H1 (cell line): Measurements from ENCODE around the gene ZYG11B. TPM values are rescaled to one million over a fixed set of nuclear protein-coding genes. Genes with fewer than 3 reads are reported as not detected.

Source experiments
- CTCF ChIA-PET: fragments of 300-600 bp; sonication (Branson Sonifier 250); formaldehyde crosslinking; loops from one replicate; lab custom pipeline; 2021; ENCODE audit not compliant: partially characterized antibody; lab: Charles Lee
- POLR2A ChIA-PET: fragments of 300-600 bp; sonication (Branson Sonifier 250); formaldehyde crosslinking; loops from one replicate; lab custom pipeline; 2021; ENCODE audit warnings: inconsistent platforms; ENCODE audit not compliant: partially characterized antibody; lab: Charles Lee
- DNase-seq, 2 experiments: peaks; one replicate each; pipeline versions ENCODE4 v3.0.0 to v3.0.0-alpha.2; 2010 to 2022; ENCODE audit warnings: low spot score in 2 of 2, low read depth in 1 of 2, mixed read lengths in 1 of 2
- FAIRE-seq: peaks from 2 replicates; lab custom pipeline; 2011; peaks lifted over from hg19 to GRCh38; lab: Jason Lieb, UNC
- H2AFZ ChIP-seq: 2 replicates; pipeline ENCODE4 v1.8.1; 2012; ENCODE audit warnings: low read length, inconsistent platforms
- H2AK5ac ChIP-seq: 2 replicates; pipeline ENCODE4 v1.6.1; 2013; ENCODE audit warnings: low read depth, low read length
- H2BK120ac ChIP-seq: replicated peaks from 2 replicates; pipeline ENCODE3; 2013; ENCODE audit warnings: low read depth, low read length, inconsistent platforms
- H2BK12ac ChIP-seq: 2 replicates; pipeline ENCODE4 v1.6.1; 2013; ENCODE audit warnings: low read depth, low read length
- H2BK15ac ChIP-seq: 2 replicates; pipeline ENCODE4 v1.6.1; 2013; ENCODE audit warnings: low read length
- H2BK20ac ChIP-seq: 2 replicates; pipeline ENCODE4 v1.6.1; 2013; ENCODE audit warnings: low read length
- H2BK5ac ChIP-seq: 2 replicates; pipeline ENCODE4 v1.6.1; 2013; ENCODE audit warnings: low read depth, low read length
- H3K14ac ChIP-seq: 2 replicates; pipeline ENCODE4 v1.6.1; 2013; ENCODE audit warnings: inconsistent platforms; ENCODE audit not compliant: insufficient read length
- H3K18ac ChIP-seq: 2 replicates; pipeline ENCODE4 v1.6.1; 2013; ENCODE audit warnings: low read length; ENCODE audit errors: extremely low read depth
- H3K23ac ChIP-seq: 2 replicates; pipeline ENCODE4 v1.6.1; 2013; ENCODE audit warnings: inconsistent platforms; ENCODE audit not compliant: insufficient read length
- H3K23me2 ChIP-seq: 2 replicates; pipeline ENCODE4 v1.6.1; 2013; ENCODE audit warnings: low read depth, low read length
- H3K27ac ChIP-seq: 2 replicates; pipeline ENCODE4 v1.6.1; 2011; ENCODE audit warnings: low read depth, low read length, inconsistent platforms
- H3K27me3 ChIP-seq, 4 experiments: replicated peaks in 1 of 4; 1 replicate in 1 of 4; 2 replicates in 3 of 4; pipeline versions ENCODE4 v1.6.1 to v1.8.1; 2011 to 2013; ENCODE audit warnings: low read length in 3 of 4, mild to moderate bottlenecking in 3 of 4, inconsistent platforms in 2 of 4, mixed read lengths in 2 of 4, moderate library complexity in 1 of 4; ENCODE audit not compliant: control insufficient read depth in 3 of 4, insufficient read depth in 3 of 4; ENCODE audit errors: extremely low read depth in 1 of 4
- H3K36me3 ChIP-seq, 4 experiments: 2 replicates each; pipeline versions ENCODE4 v1.6.1 to v1.8.1; 2011 to 2013; ENCODE audit warnings: mild to moderate bottlenecking in 4 of 4, low read length in 3 of 4, moderate library complexity in 2 of 4, control low read depth in 1 of 4, inconsistent platforms in 1 of 4; ENCODE audit not compliant: insufficient read depth in 4 of 4, control insufficient read depth in 2 of 4
- H3K4ac ChIP-seq: replicated peaks from 2 replicates; pipeline ENCODE3; 2013; ENCODE audit warnings: low read length, low read depth, mixed read lengths, inconsistent platforms; ENCODE audit not compliant: insufficient read length
- H3K4me1 ChIP-seq, 4 experiments: replicated peaks in 1 of 4; 1 replicate in 1 of 4; 2 replicates in 3 of 4; pipeline versions ENCODE4 v1.6.1 to v1.8.1; 2011 to 2013; ENCODE audit warnings: low read length in 3 of 4, inconsistent platforms in 2 of 4, mixed read lengths in 1 of 4; ENCODE audit not compliant: insufficient read depth in 4 of 4, control insufficient read depth in 3 of 4
- H3K4me2 ChIP-seq, 2 experiments: 2 replicates each; pipeline versions ENCODE4 v1.6.1 to v1.8.1; 2011 to 2013; ENCODE audit warnings: low read depth in 2 of 2, low read length in 2 of 2, control low read depth in 1 of 2, inconsistent platforms in 1 of 2, mild to moderate bottlenecking in 1 of 2; ENCODE audit not compliant: insufficient read depth in 1 of 2
- H3K4me3 ChIP-seq, 4 experiments: fragments of 200-600, 300-600 bp in 1 of 4; sonication (generic), shearing (Covaris generic), sonication (Bioruptor Twin) in 1 of 4; 2 replicates each; pipeline versions ENCODE4 v1.5.1 to v1.8.1; 2011 to 2016; ENCODE audit warnings: low read length in 4 of 4, low read depth in 3 of 4, control low read depth in 2 of 4, inconsistent platforms in 2 of 4, mild to moderate bottlenecking in 2 of 4, mixed read lengths in 1 of 4, moderate library complexity in 1 of 4; ENCODE audit not compliant: insufficient read depth in 2 of 4; ENCODE audit errors: extremely low read depth in 1 of 4
- H3K56ac ChIP-seq: replicated peaks from 2 replicates; pipeline ENCODE3; 2013; ENCODE audit warnings: low read depth, mild to moderate bottlenecking, mixed read lengths, low read length, inconsistent platforms; ENCODE audit not compliant: insufficient read length
- H3K79me1 ChIP-seq: 2 replicates; pipeline ENCODE4 v1.6.1; 2013; ENCODE audit warnings: low read depth, low read length, control low read depth
- H3K79me2 ChIP-seq, 2 experiments: 2 replicates each; pipeline versions ENCODE4 v1.6.1 to v1.8.1; 2012 to 2013; ENCODE audit warnings: low read length in 2 of 2, mild to moderate bottlenecking in 2 of 2, inconsistent platforms in 1 of 2; ENCODE audit not compliant: insufficient read depth in 2 of 2, control insufficient read depth in 1 of 2
- H3K9ac ChIP-seq, 4 experiments: replicated peaks in 1 of 4; 1 replicate in 1 of 4; 2 replicates in 3 of 4; pipeline versions ENCODE4 v1.6.1 to v1.8.1; 2011 to 2013; ENCODE audit warnings: low read depth in 3 of 4, low read length in 3 of 4, control low read depth in 2 of 4, mild to moderate bottlenecking in 2 of 4, moderate library complexity in 2 of 4, inconsistent platforms in 1 of 4; ENCODE audit errors: extremely low read depth in 1 of 4
- H3K9me3 ChIP-seq, 2 experiments: 2 replicates each; pipeline versions ENCODE4 v1.6.1 to v1.8.1; 2012 to 2013; ENCODE audit warnings: mild to moderate bottlenecking in 2 of 2, moderate library complexity in 2 of 2, control low read depth in 1 of 2, inconsistent platforms in 1 of 2, low read depth in 1 of 2, low read length in 1 of 2, mixed read lengths in 1 of 2; ENCODE audit not compliant: insufficient read depth in 2 of 2
- H4K20me1 ChIP-seq, 2 experiments: replicated peaks in 1 of 2; 2 replicates each; pipeline versions ENCODE3 to v1.8.1; 2011 to 2013; ENCODE audit warnings: inconsistent platforms in 2 of 2, low read length in 2 of 2, mild to moderate bottlenecking in 1 of 2; ENCODE audit not compliant: insufficient read depth in 2 of 2, control insufficient read depth in 1 of 2
- H4K5ac ChIP-seq: 2 replicates; pipeline ENCODE4 v1.6.1; 2013; ENCODE audit warnings: low read length, low read depth, mixed read lengths, inconsistent platforms; ENCODE audit not compliant: insufficient read length
- H4K8ac ChIP-seq: 2 replicates; pipeline ENCODE4 v1.8.0; 2013; ENCODE audit warnings: mild to moderate bottlenecking, moderate library complexity, low read length, inconsistent platforms; ENCODE audit not compliant: insufficient read depth; ENCODE audit errors: extremely low read depth
- H4K91ac ChIP-seq: replicated peaks from 2 replicates; pipeline ENCODE3; 2013; ENCODE audit warnings: low read length, mixed read lengths, inconsistent platforms; ENCODE audit not compliant: insufficient read length
- ATF3 ChIP-seq: IDR thresholded peaks from 2 replicates; pipeline ENCODE4 v1.6.1; 2011; ENCODE audit warnings: low read depth, mild to moderate bottlenecking, low read length; ENCODE audit not compliant: insufficient read depth
- CEBPB ChIP-seq: IDR thresholded peaks from 2 replicates; pipeline ENCODE4 v1.6.1; 2012; ENCODE audit warnings: low read depth, low read length
- CHD2 ChIP-seq: IDR thresholded peaks from 2 replicates; pipeline ENCODE4 v1.6.1; 2012; ENCODE audit warnings: low read length, improper control_type of control experiment
- JUN ChIP-seq: IDR thresholded peaks from 2 replicates; pipeline ENCODE4 v1.6.1; 2011; ENCODE audit warnings: low read depth, mild to moderate bottlenecking, improper control_type of control experiment, low read length
- KDM5A ChIP-seq: fragments of 200-600 bp; IDR thresholded peaks from 2 replicates; pipeline ENCODE4 v1.7.1; 2012; ENCODE audit warnings: mild to moderate bottlenecking, low read length, inconsistent platforms, mixed read lengths
- SAP30 ChIP-seq: fragments of 300-600 bp; sonication (generic); IDR thresholded peaks from 2 replicates; pipeline ENCODE4 v1.7.1; 2012; ENCODE audit warnings: low read length, moderate library complexity, mild to moderate bottlenecking, inconsistent platforms; ENCODE audit not compliant: insufficient read depth, insufficient replicate concordance
- USF2 ChIP-seq: IDR thresholded peaks from 2 replicates; pipeline ENCODE4 v1.6.1; 2011; ENCODE audit warnings: low read length, improper control_type of control experiment
- WGBS, 2 experiments: shearing (Covaris generic) in 1 of 2; methylation state at CpG; one replicate each; pipeline versions ENCODE4 v1.1.6 to v1.1.7; 2013 to 2015; ENCODE audit warnings: low lambda C conversion rate in 2 of 2, mixed read lengths in 2 of 2, inconsistent platforms in 1 of 2, low coverage in 1 of 2, missing lambda C conversion rate in 1 of 2; ENCODE audit not compliant: insufficient replicate concordance in 2 of 2, insufficient coverage in 1 of 2, insufficient read length in 1 of 2; ENCODE audit errors: extremely low coverage in 1 of 2, missing lambda C conversion rate in 1 of 2; 5-methylcytosine and 5-hydroxymethylcytosine counted together
- polyA plus RNA-seq, 7 experiments: library from polyadenylated mRNA; depleted of rRNA in 3 of 7; stranded (reverse) in 5 of 7; unstranded in 2 of 7; fragments of >200 nt in 5 of 7; fragments of 200-250 nt in 2 of 7; gene quantifications; 1 replicate in 5 of 7; 2 replicates in 1 of 7; 4 replicates in 1 of 7; pipeline versions ENCODE4 v1.2.1 to v1.2.3, GENCODE V29; 2011 to 2013; ENCODE audit warnings: missing spikeins in 2 of 7, mixed read lengths in 2 of 7
- total RNA-seq: library from RNA; stranded (reverse); fragmentation: NEBNext Ultra II Directional; extraction: Animal tissue kit (Norgen Biotek cat#: 25700); gene quantifications from 2 replicates; pipeline ENCODE4 v1.2.1, GENCODE V29; 2021
- TF ChIP-seq, protein P1 (sequence below): IDR thresholded peaks from 2 replicates; pipeline ENCODE4 v1.6.1; 2012; ENCODE audit warnings: inconsistent platforms

The ZYG11B gene
- total and polyA plus RNA-seq, 2 of the 8 experiments (the other 6 are each of a cell fraction or from before 2014, with no cell fraction given): 4.4 to 20.9 TPM

DNA sequence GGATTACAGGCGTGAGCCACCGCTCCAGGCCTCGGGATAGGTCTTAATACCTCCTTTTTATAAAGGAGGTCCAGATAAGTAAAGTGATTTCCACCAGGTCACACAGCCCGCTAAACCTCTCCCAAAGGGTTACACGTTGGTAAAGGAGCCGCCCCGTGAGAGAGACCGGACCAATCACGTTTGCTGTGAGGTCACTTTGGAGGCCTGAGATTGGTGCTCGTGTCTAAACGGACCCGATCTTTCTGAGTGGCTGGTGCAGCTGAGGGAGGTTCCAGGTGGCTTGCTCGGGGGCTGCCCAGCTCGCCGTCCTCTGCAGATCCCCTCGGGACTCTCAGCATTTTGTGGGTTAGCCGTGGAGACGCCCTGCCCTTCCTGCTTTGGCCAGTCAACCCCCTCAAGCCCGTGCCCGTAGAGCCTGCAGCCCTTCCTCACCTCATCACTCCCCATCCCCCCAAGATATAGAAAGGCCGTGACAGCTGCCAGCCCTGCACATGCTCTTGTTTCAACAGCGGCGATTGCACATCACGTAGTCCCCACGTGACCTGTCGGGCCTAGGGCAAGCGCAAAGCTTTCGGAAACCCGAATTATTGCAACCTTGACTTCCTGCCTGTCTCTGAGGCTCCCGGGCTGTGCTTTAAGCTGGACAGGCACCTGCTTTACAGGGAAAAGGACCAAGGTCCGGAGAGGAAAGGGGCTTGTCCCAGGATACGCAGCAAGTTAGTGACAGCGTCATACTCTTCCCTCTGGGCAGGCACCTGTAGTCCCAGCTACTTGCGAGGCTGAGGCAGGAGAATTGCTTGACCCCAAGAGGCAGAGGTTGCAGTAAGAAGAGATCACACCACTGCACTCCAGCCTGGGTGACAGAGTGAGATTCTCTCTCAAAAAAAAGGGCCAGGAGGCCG, 23.1 kb upstream of the ZYG11B start:
- 7% methylated on average over 35 of the region's 35 CpGs; no CpG with 5 or more reads in 1 of the 2 experiments for WGBS, 2 experiments
- Histone ChIP-seq H2AK5ac (no peak overlapping the region), H4K8ac (peak overlapping the region; percentile 35; the same call in 1 of the 2 replicates), H4K91ac (no peak overlapping the region), H2AFZ (peak overlapping the region; percentile 72; the same call in 1 of the 2 replicates), H2BK12ac (no peak overlapping the region), H3K9ac (peak overlapping the region in 3 of 4 experiments; percentile 29 to 66 (median 61); a peak in 5 of 7 replicates), H4K5ac (no peak overlapping the region), H2BK120ac (no peak overlapping the region), H3K18ac (no peak overlapping the region), H3K23ac (no peak overlapping the region), H2BK5ac (no peak overlapping the region), H3K79me2 (no peaks in the 10 kb centered on the region), H3K27me3 (no peaks in the 10 kb centered on the region), H3K4me1 (peaks cover 4 to 7% (median 4%) of the 10 kb centered on the region in 4 experiments; a peak in 5 of 7 replicates), H3K4me3 (peak overlapping the region; percentile 48 to 76 (median 60)), H2BK20ac (no peak overlapping the region), H3K79me1 (no peaks in the 10 kb centered on the region; the same call in 1 of the 2 replicates), H3K56ac (no peak overlapping the region), H3K36me3 (no peaks in the 10 kb centered on the region), H3K27ac (no peak overlapping the region), H3K4me2 (peak overlapping the region; percentile 62 to 79), H2BK15ac (no peak overlapping the region), H3K14ac (no peak overlapping the region), H3K23me2 (peaks cover 8% of the 10 kb centered on the region; the same call in 1 of the 2 replicates), H3K4ac (no peak overlapping the region), H4K20me1 (no peaks in the 10 kb centered on the region), H3K9me3 (no peaks in the 10 kb centered on the region)
- POLR2A ChIA-PET: interaction anchor here (0.6 to 1.2 kb wide), 7 partner anchors 11 to 291 kb away, joined by 3 to 4 read pairs (median 3); partner anchors contain the start of gene ZYG11A
- DNase-seq: peak; percentile 76 to 84
- CTCF ChIA-PET: interaction anchor here (1.1 to 1.3 kb wide), 3 partner anchors 10 to 218 kb away, joined by 3 to 6 read pairs (median 3); partner anchors contain the start of gene ECHDC2
- peak; percentile 65 for FAIRE-seq
- TF ChIP-seq ATF3: peak; percentile 61; the same call in 1 of the 2 replicates
- TF ChIP-seq, protein P1, sequence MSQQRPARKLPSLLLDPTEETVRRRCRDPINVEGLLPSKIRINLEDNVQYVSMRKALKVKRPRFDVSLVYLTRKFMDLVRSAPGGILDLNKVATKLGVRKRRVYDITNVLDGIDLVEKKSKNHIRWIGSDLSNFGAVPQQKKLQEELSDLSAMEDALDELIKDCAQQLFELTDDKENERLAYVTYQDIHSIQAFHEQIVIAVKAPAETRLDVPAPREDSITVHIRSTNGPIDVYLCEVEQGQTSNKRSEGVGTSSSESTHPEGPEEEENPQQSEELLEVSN: peak; percentile 86
- no peak for TF ChIP-seq JUN
- TF ChIP-seq USF2: peak; percentile 89
- no peak for TF ChIP-seq KDM5A
- TF ChIP-seq SAP30: peak; percentile 94
- peak; percentile 67; the same call in 1 of the 2 replicates for TF ChIP-seq CEBPB
- 0 out of 2 replicates have a peak, but pooled peaks have one; percentile 15 for TF ChIP-seq CHD2
